ENCODE measurements around the gene GLS2.

The GLS2 gene

GRCh38 chr12:56488041-56488955, at the start of gene GLS2:
TSS of gene GLS2 (minus strand) at chr12:56488161. CDS start at chr12:56488118, 43 bp downstream.
- Histone ChIP-seq H3K4me3 (ENCODE audit: low read depth in 1 of 2, low read length in 2 of 2) (no peak within 1 kb of the TSS), H3K9me3 (ENCODE audit: insufficient read depth, low read length, severe bottlenecking) (no peaks in the 10 kb centered on the region), H2AFZ (ENCODE audit: low read depth, low read length) (no peak within 1 kb of the TSS), H3K27ac (ENCODE audit: low read length) (no peak within 1 kb of the TSS), H3K9ac (ENCODE audit: low read depth, low read length) (no peak within 1 kb of the TSS), H3K4me1 (ENCODE audit: insufficient read depth, low read length) (no peaks in the 10 kb centered on the region), H3K4me2 (ENCODE audit: insufficient read depth, low read length) (no peak within 1 kb of the TSS), H3K79me2 (ENCODE audit: insufficient read depth, low read length) (no peaks in the 10 kb centered on the region), H4K20me1 (ENCODE audit: insufficient read depth, low read length) (no peaks in the 10 kb centered on the region), H3K36me3 (ENCODE audit: insufficient read depth, low read length) (no peaks in the 10 kb centered on the region), H3K27me3 (ENCODE audit: insufficient read depth, low read length, poor library complexity) (peaks cover 7% of the 10 kb centered on the region)
- no peak for DNase-seq
- TF ChIP-seq CTCF (IDR thresholded peaks at IDR 0.05; ENCODE audit: borderline replicate concordance, extremely low read depth, low read length, poor library complexity, severe bottlenecking), result no peak
- no peak for TF ChIP-seq EZH2 (IDR thresholded peaks at IDR 0.05; ENCODE audit: borderline replicate concordance, low read depth, low read length, severe bottlenecking)
- ATAC-seq (ENCODE audit: insufficient read depth, low read depth), result peak; percentile 53

- no peak for ATAC-seq (ENCODE audit: insufficient read depth, low read depth)
- H3K9me3 ChIP-seq (ENCODE audit: insufficient read depth, low read length, severe bottlenecking), result no peaks in the 10 kb centered on the region
- no peak overlapping the region for H2AFZ ChIP-seq (ENCODE audit: low read depth, low read length)
- no peaks in the 10 kb centered on the region for H3K27me3 ChIP-seq (ENCODE audit: insufficient read depth, low read length, poor library complexity)
- no peak overlapping the region for H3K9ac ChIP-seq (ENCODE audit: low read depth, low read length)
- peaks cover 2% of the 10 kb centered on the region; the same call in 1 of the 2 replicates for H3K79me2 ChIP-seq (ENCODE audit: insufficient read depth, low read length)
- no peaks in the 10 kb centered on the region for H3K4me1 ChIP-seq (ENCODE audit: insufficient read depth, low read length)
- no peaks in the 10 kb centered on the region for H4K20me1 ChIP-seq (ENCODE audit: insufficient read depth, low read length)
- no peak for TF ChIP-seq EZH2 (IDR thresholded peaks at IDR 0.05; ENCODE audit: borderline replicate concordance, low read depth, low read length, severe bottlenecking)
- no peak for TF ChIP-seq CTCF (IDR thresholded peaks at IDR 0.05; ENCODE audit: borderline replicate concordance, extremely low read depth, low read length, poor library complexity, severe bottlenecking)
- no peak overlapping the region for H3K4me2 ChIP-seq (ENCODE audit: insufficient read depth, low read length)
- DNase-seq, result no peak
- no peaks in the 10 kb centered on the region for H3K36me3 ChIP-seq (ENCODE audit: insufficient read depth, low read length)
- H3K27ac ChIP-seq (ENCODE audit: low read length), result no peak overlapping the region
- no peak overlapping the region for H3K4me3 ChIP-seq (ENCODE audit: low read depth in 1 of 2, low read length in 2 of 2)
Observed at GRCh38 chr12:56537546-56537945, 49.6 kb upstream of the GLS2 start.

- Histone ChIP-seq H3K9ac (ENCODE audit: low read depth, low read length) (no peak overlapping the region), H3K4me3 (ENCODE audit: low read depth in 1 of 2, low read length in 2 of 2) (no peak overlapping the region), H2AFZ (ENCODE audit: low read depth, low read length) (no peak overlapping the region), H3K27me3 (ENCODE audit: insufficient read depth, low read length, poor library complexity) (no peaks in the 10 kb centered on the region), H3K4me2 (ENCODE audit: insufficient read depth, low read length) (no peak overlapping the region), H3K36me3 (ENCODE audit: insufficient read depth, low read length) (no peaks in the 10 kb centered on the region), H3K4me1 (ENCODE audit: insufficient read depth, low read length) (no peaks in the 10 kb centered on the region), H3K9me3 (ENCODE audit: insufficient read depth, low read length, severe bottlenecking) (no peaks in the 10 kb centered on the region), H3K27ac (ENCODE audit: low read length) (no peak overlapping the region), H3K79me2 (ENCODE audit: insufficient read depth, low read length) (no peaks in the 10 kb centered on the region), H4K20me1 (ENCODE audit: insufficient read depth, low read length) (no peaks in the 10 kb centered on the region)
- DNase-seq (no peak), ATAC-seq (ENCODE audit: insufficient read depth, low read depth) (no peak)
- TF ChIP-seq CTCF (IDR thresholded peaks at IDR 0.05; ENCODE audit: borderline replicate concordance, extremely low read depth, low read length, poor library complexity, severe bottlenecking) (no peak), EZH2 (IDR thresholded peaks at IDR 0.05; ENCODE audit: borderline replicate concordance, low read depth, low read length, severe bottlenecking) (no peak)
Observed at GRCh38 chr12:56530390-56531055, 42.6 kb upstream of the GLS2 start.
